ENCODE data around the gene NCAPH2. TPM values are rescaled to one million over a fixed set of nuclear protein-coding genes. Genes with fewer than 3 reads are reported as not detected.
A peak's percentile ranks its signal among the peaks of the same experiment; 100 is the strongest.
"Not testable (repeated sequence)": the region's sequence is repeated elsewhere in the genome, so short reads cannot be mapped to it uniquely, and the experiment has no call there.

NCAPH2 gene
- total RNA-seq, 6 donors from 2014 or later = 55.4 to 104 (median 62.2) TPM

- H3K27me3 ChIP-seq = no peaks in the 10 kb centered on the region
- peak overlapping the region; percentile 64 to 93 (median 77) for H3K4me3 ChIP-seq
- peak; percentile 80 to 97 for DNase-seq
- H3K27ac ChIP-seq = peak overlapping the region; percentile 97 to 100 (median 98)
- peak; percentile 49 to 70 for ATAC-seq (ENCODE audit: low FRiP score in 2 of 2)
- no peaks in the 10 kb centered on the region for H3K9me3 ChIP-seq
- TF ChIP-seq CTCF (IDR thresholded peaks at IDR 0.05) (peak in 2 of 6 experiments; percentile 7 to 36), EP300 (IDR thresholded peaks at IDR 0.05) (no peak), POLR2AphosphoS5 (IDR thresholded peaks at IDR 0.05) (peak; percentile 44 to 47)
- H3K4me1 ChIP-seq = peaks cover 46 to 80% (median 50%) of the 10 kb centered on the region in 4 donors
- no peaks in the 10 kb centered on the region for H3K36me3 ChIP-seq
- 0 to 3% methylated on average over 10 to 20 of the region's 44 CpGs for WGBS, 2 donors
Observed at GRCh38 chr22:50531546-50531961, 23.5 kb downstream of the NCAPH2 start.

- H3K4me1 ChIP-seq = peaks cover 41 to 76% (median 45%) of the 10 kb centered on the region in 4 donors
- WGBS, 2 donors = 3 to 8% methylated on average over 10 to 32 of the region's 56 CpGs
- peak overlapping the region; percentile 64 to 93 (median 77) for H3K4me3 ChIP-seq
- DNase-seq (peak; percentile 82 to 97), ATAC-seq (ENCODE audit: low FRiP score in 2 of 2) (peak; percentile 52 to 64)
- peak overlapping the region; percentile 97 to 100 (median 98) for H3K27ac ChIP-seq
- no peak for TF ChIP-seq CTCF (IDR thresholded peaks at IDR 0.05)
- peak; percentile 48 to 55 for TF ChIP-seq POLR2AphosphoS5 (IDR thresholded peaks at IDR 0.05)
- TF ChIP-seq POLR2A (IDR thresholded peaks at IDR 0.05) = peak in 3 of 4 donors; percentile 30 to 76 (median 31)
- TF ChIP-seq EP300 (IDR thresholded peaks at IDR 0.05) = peak in 1 of 4 donors; percentile 2
- no peaks in the 10 kb centered on the region for H3K9me3 ChIP-seq
- H3K36me3 ChIP-seq = no peaks in the 10 kb centered on the region
- no peaks in the 10 kb centered on the region for H3K27me3 ChIP-seq
Observed at GRCh38 chr22:50531962-50532674, 24.1 kb downstream of the NCAPH2 start.

- Histone ChIP-seq H3K9me3 (no peaks in the 10 kb centered on the region), H3K27me3 (no peaks in the 10 kb centered on the region), H3K4me3 (peak overlapping the region in 1 of 4 donors; percentile 93), H3K4me1 (peaks cover 37 to 76% (median 44%) of the 10 kb centered on the region in 4 donors), H3K27ac (peak overlapping the region; percentile 97 to 100 (median 98)), H3K36me3 (no peaks in the 10 kb centered on the region)
- ATAC-seq (ENCODE audit: low FRiP score in 2 of 2) (no peak), DNase-seq (no peak)
- WGBS, 2 donors = 53 to 67% methylated on average over 19 of the region's 19 CpGs
- TF ChIP-seq POLR2A (IDR thresholded peaks at IDR 0.05) = no peak
- no peak for TF ChIP-seq EP300 (IDR thresholded peaks at IDR 0.05)
- TF ChIP-seq CTCF (IDR thresholded peaks at IDR 0.05) = no peak
- TF ChIP-seq POLR2AphosphoS5 (IDR thresholded peaks at IDR 0.05) = no peak
Observed at GRCh38 chr22:50532824-50533796, 25.1 kb downstream of the NCAPH2 start.

GRCh38 chr22:50533856-50534711 lies 26.1 kb downstream of the NCAPH2 start:
- H3K27me3 ChIP-seq; H3K4me3 ChIP-seq; H3K9me3 ChIP-seq; ATAC-seq (ENCODE audit: low FRiP score in 2 of 2); H3K36me3 ChIP-seq: not testable (repeated sequence)
- H3K27ac ChIP-seq = peak overlapping the region; percentile 97 to 100 (median 98)
- H3K4me1 ChIP-seq = peaks cover 38 to 76% (median 47%) of the 10 kb centered on the region in 4 donors
- TF ChIP-seq POLR2AphosphoS5 (IDR thresholded peaks at IDR 0.05) (peak; percentile 62 to 68), POLR2A (IDR thresholded peaks at IDR 0.05) (peak in 2 of 4 donors; percentile 46 to 82)
- WGBS, 2 donors = 47 to 51% methylated on average over 21 of the region's 21 CpGs
- peak in 1 of 2 donors; percentile 88 for DNase-seq
